Right hindlimb (tissue), 1 donor: ENCODE measurements around the gene PAXIP1.
A peak's percentile ranks its signal among the peaks of the same experiment; 100 is the strongest.
"Not testable (repeated sequence)": the region's sequence is repeated elsewhere in the genome, so short reads cannot be mapped to it uniquely, and the experiment has no call there.

Experiments used
- DNase-seq: peaks from one replicate; pipeline ENCODE4 v3.0.0-alpha.2; 2018

Gene PAXIP1, protein sequence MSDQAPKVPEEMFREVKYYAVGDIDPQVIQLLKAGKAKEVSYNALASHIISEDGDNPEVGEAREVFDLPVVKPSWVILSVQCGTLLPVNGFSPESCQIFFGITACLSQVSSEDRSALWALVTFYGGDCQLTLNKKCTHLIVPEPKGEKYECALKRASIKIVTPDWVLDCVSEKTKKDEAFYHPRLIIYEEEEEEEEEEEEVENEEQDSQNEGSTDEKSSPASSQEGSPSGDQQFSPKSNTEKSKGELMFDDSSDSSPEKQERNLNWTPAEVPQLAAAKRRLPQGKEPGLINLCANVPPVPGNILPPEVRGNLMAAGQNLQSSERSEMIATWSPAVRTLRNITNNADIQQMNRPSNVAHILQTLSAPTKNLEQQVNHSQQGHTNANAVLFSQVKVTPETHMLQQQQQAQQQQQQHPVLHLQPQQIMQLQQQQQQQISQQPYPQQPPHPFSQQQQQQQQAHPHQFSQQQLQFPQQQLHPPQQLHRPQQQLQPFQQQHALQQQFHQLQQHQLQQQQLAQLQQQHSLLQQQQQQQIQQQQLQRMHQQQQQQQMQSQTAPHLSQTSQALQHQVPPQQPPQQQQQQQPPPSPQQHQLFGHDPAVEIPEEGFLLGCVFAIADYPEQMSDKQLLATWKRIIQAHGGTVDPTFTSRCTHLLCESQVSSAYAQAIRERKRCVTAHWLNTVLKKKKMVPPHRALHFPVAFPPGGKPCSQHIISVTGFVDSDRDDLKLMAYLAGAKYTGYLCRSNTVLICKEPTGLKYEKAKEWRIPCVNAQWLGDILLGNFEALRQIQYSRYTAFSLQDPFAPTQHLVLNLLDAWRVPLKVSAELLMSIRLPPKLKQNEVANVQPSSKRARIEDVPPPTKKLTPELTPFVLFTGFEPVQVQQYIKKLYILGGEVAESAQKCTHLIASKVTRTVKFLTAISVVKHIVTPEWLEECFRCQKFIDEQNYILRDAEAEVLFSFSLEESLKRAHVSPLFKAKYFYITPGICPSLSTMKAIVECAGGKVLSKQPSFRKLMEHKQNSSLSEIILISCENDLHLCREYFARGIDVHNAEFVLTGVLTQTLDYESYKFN

DNA sequence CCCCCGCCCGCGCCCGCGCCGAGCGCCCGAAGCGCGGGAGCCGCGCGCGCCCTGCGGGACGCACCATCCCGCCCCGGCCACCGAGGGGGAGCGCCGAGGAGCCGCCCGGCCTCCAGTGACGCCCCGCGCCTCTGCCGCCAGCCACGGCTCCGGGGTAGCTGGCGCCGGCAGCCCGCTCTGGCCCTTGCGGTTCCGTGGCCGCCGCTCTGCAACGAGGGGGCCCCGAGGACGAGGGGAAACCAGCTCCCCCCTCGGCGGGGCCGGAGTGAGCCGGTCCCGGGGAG is at the start of gene PAXIP1:
Gene PAXIP1 (minus strand): TSS at position 33 of the 284 bp plus-strand sequence. CDS start 195 bp downstream, outside the sequence.
- DNase-seq, result peak; percentile 81

DNA sequence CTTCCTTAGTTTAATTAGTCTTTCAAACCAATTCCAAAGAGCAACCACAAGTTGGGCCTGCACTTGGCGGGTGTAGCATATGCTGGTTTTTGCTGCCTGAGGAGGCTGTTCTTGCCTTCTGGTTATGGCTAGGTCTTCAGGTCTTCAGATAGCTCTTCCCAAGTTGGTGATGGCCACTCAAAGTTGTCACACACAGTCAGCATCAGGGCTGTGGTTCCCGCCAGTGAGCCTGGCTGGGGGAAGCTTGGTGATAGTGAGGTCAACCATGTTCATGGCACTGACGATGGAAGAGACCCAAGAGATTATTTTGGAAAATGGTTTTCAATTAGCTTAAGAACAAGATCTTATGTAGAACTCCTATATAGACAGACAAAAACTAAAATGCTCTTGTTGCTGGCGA is 48.4 kb upstream of the PAXIP1 start:
- no peak for DNase-seq

GRCh38 chr7:155048006-155048405 is 45.1 kb upstream of the PAXIP1 start:
- DNase-seq, result no peak

DNA sequence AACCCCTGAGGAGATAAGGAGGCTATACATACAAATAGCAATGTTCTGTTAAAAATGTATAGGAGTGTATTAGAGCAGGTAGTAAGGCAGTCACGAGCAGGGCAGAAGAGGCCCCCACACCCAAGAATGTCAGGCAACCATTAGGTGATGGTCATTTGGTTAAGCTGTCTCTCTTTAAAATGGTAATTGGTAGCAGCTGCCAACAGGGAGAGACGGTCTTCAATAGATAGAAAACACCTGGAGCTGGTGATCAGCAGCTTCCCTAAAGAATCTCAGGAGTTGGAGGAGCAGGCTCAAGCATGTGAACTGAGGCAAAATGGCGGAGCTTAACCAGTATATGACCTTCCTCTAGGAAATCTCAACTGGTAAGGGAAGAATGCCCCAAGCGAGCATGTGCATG is 40.8 kb upstream of the PAXIP1 start:
- DNase-seq, result no peak

GRCh38 chr7:155038335-155038734 is 35.4 kb upstream of the PAXIP1 start:
- no peak for DNase-seq

DNA sequence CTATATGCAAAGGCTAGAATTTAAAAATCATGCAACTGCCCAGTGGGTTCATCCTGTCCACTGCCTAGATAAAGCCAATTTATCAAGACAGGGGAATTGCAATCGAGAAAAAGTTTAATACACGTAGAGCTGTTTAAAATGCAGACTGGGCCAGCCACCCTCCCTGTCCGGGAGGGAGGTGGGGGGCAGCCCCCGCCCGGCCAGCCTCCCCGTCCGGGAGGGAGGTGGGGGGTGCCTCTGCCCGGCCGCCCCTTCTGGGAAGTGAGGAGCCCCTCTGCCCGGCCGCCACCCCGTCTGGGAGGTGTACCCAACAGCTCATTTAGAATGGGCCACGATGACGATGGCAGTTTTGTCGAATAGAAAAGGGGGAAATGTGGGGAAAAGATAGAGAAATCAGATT is 31.6 kb upstream of the PAXIP1 start:
- DNase-seq, result not testable (repeated sequence)

DNA sequence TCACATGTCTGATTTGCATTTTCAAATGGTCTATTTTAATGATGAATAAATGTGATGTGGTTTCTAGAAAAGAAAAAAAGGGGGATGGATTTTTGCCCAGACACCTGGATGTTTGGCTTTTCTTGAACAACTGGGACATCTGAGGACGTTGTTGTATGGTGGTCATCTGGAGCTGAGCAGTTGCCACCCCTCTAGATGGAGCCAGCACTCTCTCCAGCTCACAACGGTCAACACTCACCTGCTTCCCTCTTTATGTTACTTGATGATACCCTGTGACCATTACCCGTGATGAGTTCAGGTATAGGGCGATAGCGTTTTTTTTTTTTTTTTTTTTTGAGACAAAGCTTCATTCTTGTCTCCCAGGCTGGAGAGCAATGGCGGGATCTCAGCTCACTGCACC is 30.1 kb upstream of the PAXIP1 start:
- no peak for DNase-seq

DNA sequence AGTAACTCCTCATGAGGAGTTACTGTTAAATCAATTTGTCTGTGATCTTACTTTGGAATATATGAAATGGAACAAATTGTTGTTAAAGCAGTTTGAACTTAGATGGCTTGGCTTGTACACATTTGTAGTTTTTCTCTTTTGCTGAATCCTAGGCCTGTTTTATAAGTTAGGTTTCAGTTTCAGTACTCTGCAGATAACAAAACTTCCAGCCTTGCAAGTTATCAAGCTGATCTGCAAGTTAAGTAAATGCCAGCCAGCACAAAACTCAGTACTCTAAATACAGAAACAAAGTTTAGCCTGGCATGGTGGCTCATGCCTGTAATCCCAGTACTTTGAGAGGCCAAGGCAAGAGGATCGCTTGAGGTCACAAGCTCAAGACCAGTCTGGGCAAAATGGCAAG is 25.0 kb upstream of the PAXIP1 start:
- no peak for DNase-seq

DNA sequence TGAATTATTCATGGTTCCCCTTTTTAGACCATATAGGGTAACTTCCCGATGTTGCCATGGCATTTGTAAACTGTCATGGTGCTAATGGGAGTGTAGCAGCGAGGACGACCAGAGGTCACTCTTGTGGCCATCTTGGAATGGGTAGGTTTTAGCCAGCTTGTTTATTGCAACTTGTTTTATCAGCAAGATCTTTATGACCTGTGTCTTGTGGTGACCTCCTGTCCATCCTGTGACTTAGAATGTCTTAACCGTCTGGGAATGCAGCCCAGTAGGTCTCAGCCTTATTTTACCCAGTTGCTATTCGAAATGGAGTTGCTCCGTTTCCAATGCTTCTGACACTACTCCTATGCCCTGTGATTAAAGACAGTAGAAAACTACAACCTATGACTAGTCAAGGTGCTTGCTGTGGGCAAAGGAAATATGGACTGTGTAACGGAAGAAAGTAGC is 18.8 kb upstream of the PAXIP1 start:
- DNase-seq, result no peak

DNA sequence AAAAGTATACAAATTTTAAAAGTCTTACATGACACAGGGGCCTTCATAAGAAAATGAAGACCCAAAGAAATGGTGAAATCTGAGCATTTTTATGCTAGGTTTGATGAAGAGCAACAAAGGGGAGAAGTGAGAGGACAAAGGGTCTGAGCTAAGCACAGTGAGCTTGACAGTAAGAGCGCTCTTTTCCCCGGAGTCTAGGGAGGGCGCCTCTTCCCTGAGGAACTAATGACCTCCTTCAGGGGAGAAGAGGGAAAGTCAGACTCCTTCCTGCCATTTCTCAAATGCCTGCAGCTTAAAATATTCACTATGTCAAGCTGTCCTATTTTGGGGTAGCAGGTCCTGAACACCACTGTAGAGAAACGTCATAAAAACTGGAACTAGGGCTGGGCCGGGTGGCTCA is 18.1 kb upstream of the PAXIP1 start:
- DNase-seq, result no peak

GRCh38 chr7:155017834-155018233 is 14.9 kb upstream of the PAXIP1 start:
- DNase-seq, result no peak

GRCh38 chr7:155011086-155011485 is 8.2 kb upstream of the PAXIP1 start:
- no peak for DNase-seq

GRCh38 chr7:155009570-155010157 is 6.7 kb upstream of the PAXIP1 start:
- no peak for DNase-seq

DNA sequence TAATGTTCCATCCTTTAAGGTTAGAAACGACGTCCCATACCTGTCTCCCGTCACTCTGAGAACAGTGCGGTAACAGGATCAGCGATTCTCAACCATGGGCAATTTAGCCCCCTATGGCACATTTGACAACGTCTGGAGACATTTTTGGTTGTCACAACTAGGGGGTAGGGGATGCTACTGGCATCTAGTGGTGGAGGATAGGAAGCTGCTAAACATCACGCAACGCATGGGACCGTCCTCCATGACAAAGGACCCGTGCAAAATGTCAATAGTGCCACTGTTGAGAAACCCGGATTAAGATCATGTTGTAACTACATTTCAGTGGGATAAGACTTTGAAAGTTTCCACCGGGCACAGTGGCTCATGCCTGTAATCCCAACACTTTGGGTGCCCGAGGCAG is 5.0 kb upstream of the PAXIP1 start:
- DNase-seq, result no peak

DNA sequence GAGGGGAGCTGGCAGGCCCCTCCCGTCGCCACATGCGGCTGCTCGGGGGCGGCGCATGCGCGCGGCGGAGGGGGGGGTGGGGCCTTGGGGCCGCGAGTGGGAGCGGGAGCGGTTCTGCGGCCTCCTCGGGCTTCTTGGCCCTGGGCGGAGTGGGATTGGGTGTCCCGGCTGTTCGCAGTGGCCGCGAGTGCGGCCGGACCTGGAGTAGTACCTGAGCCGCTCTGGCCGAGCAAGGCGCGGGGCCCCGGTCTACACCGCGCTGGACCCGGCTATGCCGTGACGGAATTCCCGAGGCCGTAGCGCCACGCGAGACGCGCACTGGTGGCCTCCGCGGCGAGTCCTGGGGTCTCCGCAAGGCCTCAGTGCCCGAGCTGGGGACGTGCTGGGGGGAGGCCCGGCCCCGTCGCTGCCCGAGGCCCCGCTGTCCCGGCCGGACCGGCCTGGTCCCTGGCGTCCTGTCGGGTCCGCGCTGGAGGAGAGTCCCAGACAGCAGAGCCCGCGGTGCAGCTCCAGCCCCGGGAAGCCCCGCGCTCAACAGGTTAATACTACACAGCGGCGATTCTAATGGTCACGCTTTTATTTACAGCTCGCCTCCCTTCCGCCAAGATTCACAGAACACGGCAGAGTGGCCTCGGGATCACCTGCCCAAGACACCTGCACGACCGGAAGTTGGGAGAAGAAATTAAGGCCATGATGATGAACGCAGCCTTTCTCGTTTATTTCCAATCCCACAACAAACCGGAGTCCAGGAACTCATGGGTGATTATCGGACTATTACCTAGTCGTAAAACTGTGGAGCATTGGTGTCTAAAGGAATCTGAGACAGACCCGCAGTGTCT is 671 bp upstream of the PAXIP1 start:
- peak; percentile 92 for DNase-seq

DNA sequence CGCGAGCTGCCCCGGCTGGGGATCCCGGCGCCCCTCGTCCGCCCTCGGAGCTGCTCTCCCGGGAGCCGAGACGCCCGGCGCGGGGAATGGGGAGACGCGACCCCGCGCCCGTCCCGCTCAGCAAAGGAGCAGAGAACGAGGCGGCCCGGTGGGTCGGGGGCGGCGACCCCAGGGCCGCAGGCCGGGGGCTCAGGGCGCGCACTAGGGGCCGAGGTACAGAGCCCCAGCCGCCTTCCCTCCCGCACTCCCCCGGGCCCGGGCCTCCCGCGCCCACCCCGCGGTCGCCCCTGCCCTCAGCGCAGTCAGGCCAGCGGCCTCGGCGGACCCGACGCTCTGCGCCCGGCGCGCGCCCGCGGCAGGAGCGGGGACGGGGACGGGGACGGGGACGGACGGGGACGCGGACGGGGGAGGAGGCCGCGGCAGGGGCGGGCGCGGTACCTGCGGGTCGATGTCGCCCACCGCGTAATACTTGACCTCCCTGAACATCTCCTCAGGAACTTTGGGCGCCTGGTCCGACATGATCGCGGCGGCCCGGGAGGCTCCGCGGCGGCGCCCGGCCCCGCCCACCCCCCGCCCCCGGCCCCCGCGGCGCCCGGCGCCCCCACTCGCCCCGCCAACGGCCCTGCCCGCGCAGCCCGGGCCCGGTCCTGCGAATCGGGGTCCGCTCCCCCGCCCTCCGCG is 373 bp downstream of the PAXIP1 start:
- DNase-seq, result no peak

DNA sequence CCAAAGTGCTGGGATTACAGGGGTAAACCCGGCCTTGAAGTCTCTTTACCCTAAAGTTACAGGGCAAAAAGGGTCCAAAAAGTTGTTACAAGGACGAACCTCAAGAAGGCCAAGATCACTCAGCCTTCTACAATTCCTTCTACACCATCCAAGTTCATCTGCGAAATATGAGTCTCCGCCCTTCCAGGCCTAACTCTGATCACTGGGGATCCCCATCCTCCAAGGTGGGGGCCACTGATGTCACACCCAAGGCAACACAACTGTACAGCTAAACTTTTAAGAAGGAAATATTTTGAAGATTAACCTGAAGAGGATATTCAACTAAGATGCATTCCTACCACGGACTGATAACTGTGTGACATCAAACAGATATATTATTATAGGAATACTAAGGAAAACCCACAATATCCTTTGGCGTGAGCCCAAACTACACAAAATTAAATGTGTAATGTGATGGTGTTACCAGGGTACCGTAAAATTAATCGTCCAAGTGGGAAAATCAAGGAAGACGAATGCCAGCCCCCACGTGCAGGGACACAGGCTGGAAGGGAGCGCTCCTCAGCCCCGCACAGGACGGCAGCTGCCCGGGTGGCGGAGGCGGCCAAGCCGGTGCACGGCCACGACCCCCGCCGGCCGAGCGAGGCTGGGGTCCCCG is 1.0 kb downstream of the PAXIP1 start:
- DNase-seq, result no peak

GRCh38 chr7:155000795-155001194 is 2.1 kb downstream of the PAXIP1 start:
- no peak for DNase-seq

- no peak for DNase-seq
Observed at GRCh38 chr7:154998481-154998880, 4.4 kb downstream of the PAXIP1 start.

DNA sequence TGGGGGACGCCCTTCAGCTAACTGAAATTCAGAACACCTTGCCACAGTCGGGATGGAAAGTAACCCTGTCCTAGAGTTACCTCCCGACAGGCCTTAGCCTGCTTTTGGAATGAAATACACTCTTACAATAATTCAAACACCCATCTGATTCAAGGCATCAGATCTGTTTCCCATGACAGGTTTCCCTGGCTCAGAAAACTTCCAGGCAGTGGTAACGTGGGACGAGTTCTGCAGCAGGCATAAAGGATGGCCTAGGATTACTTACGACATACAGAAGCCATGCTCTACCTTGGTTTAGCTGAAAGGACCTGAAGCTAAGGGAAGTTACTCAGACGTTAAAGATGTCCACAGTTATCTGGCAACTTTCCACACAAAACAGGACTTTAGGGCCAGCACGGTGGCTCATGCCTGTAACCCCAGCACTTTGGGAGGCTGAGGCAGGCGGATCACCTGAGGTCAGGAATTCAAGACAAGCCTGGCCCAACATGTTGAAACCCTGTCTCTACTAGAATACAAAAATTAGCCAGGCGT is 5.0 kb downstream of the PAXIP1 start:
- DNase-seq, result no peak

DNA sequence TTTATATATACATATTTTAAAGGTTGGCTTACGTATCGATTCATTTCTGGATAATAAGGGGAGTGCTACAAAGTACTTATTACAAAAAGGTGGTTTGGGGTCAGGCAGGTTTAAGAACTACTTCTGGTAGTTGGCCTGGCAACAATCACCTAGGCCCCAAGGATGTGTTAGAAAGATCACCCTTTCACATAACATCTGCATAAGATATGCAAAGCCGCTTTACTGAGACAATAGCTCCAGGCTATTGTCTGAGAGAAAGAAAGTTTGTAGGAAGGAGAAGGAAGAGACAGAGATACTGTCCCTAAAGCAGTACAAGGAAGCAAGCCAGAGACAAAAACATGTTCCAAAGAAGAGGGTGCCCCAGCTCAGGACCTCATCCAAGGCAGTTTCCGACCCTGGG is 6.2 kb downstream of the PAXIP1 start:
- no peak for DNase-seq
